ENCODE measurements around the gene MAP7D2.

DNA sequence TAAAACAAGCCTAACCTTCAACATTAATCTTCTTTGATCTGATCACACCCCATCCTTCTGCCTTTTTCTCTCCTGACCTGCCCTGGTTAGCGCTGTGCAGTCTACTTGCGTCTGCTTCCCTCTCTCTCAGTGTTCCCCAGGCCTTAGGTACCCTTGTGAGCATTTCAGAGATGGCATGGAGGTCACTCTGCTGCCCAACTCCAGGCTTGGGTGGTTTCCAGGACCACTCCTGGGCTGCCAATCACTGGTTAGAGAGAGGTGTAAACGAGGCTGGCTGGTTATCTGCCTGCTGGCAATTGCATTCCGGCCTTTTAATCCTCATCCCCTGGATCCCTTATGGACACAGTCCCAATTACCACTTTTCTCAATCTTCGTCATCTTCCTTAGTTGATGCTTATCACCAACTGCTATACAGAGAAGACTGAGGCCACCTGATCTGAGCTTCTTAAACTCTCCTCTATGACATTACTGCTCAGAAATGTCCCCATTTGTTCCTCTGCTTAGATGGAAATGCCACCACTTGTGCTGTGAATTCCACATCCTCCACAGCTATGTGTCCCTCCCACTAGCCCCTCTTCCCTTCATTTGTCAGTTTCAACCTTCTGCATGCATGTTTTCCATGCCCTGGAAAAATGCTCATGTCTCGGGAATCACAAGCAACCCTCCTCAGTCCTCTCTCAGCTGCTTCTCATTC lies 96.9 kb downstream of the MAP7D2 start:
- TF ChIP-seq POLR2A (IDR thresholded peaks at IDR 0.05), result no peak
- TF ChIP-seq, protein P1, sequence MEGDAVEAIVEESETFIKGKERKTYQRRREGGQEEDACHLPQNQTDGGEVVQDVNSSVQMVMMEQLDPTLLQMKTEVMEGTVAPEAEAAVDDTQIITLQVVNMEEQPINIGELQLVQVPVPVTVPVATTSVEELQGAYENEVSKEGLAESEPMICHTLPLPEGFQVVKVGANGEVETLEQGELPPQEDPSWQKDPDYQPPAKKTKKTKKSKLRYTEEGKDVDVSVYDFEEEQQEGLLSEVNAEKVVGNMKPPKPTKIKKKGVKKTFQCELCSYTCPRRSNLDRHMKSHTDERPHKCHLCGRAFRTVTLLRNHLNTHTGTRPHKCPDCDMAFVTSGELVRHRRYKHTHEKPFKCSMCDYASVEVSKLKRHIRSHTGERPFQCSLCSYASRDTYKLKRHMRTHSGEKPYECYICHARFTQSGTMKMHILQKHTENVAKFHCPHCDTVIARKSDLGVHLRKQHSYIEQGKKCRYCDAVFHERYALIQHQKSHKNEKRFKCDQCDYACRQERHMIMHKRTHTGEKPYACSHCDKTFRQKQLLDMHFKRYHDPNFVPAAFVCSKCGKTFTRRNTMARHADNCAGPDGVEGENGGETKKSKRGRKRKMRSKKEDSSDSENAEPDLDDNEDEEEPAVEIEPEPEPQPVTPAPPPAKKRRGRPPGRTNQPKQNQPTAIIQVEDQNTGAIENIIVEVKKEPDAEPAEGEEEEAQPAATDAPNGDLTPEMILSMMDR (IDR thresholded peaks at IDR 0.05), result no peak
- TF ChIP-seq EP300 (IDR thresholded peaks at IDR 0.05; ENCODE audit: low read depth), result no peak

Measured in transverse colon (tissue), 3 donors.